MCF 10A (cell line): ENCODE measurements around the gene BCL7A. TPM values are rescaled to one million over a fixed set of nuclear protein-coding genes. Genes with fewer than 3 reads are reported as not detected.
A peak's percentile ranks its signal among the peaks of the same experiment; 100 is the strongest.

ENCODE experiments used
- BruUV-seq: library from RNA; stranded (reverse); fragments of 400-500 nt; replicated peaks from 2 replicates; lab custom pipeline; 2021; lab: Mats Ljungman, UMichigan
- CTCF ChIA-PET: fragments of 300-600 bp; sonication (Branson Sonifier 250); formaldehyde crosslinking; extraction: SDS; loops from one replicate; lab custom pipeline; 2021; ENCODE audit warnings: antibody characterized with exemption, inconsistent platforms; lab: Yijun Ruan, JAX
- POLR2A ChIA-PET: fragments of 300-600, 350-650 bp; sonication (Branson Sonifier 250); formaldehyde crosslinking; extraction: SDS; loops from one replicate; lab custom pipeline; 2020; ENCODE audit warnings: antibody characterized with exemption, inconsistent platforms; lab: Yijun Ruan, JAX
- DNase-seq: peaks from one replicate; pipeline ENCODE4 v3.0.0-alpha.2; 2018; ENCODE audit not compliant: unreplicated experiment
- H3K27ac Mint-ChIP-seq: one replicate; pipeline ENCODE4 v1.8.0; 2022; ENCODE audit warnings: mild to moderate bottlenecking, low read depth, mixed read lengths; ENCODE audit not compliant: unreplicated experiment
- H3K27me3 Mint-ChIP-seq: one replicate; pipeline ENCODE4 v1.8.0; 2022; ENCODE audit warnings: mixed read lengths; ENCODE audit not compliant: insufficient read depth, unreplicated experiment
- H3K36me3 Mint-ChIP-seq: one replicate; pipeline ENCODE4 v1.8.0; 2022; ENCODE audit warnings: mild to moderate bottlenecking, moderate library complexity, mixed read lengths; ENCODE audit not compliant: insufficient read depth, unreplicated experiment
- H3K4me1 Mint-ChIP-seq: one replicate; pipeline ENCODE4 v1.8.0; 2022; ENCODE audit warnings: mixed read lengths; ENCODE audit not compliant: insufficient read depth, unreplicated experiment
- H3K4me3 Mint-ChIP-seq: one replicate; pipeline ENCODE4 v1.8.0; 2022; ENCODE audit warnings: mild to moderate bottlenecking, moderate library complexity, mixed read lengths; ENCODE audit not compliant: unreplicated experiment
- H3K9me3 Mint-ChIP-seq: one replicate; pipeline ENCODE4 v1.8.0; 2022; ENCODE audit warnings: mixed read lengths; ENCODE audit not compliant: unreplicated experiment
- CTCF ChIP-seq: fragments of 200-600 bp; IDR thresholded peaks from one replicate; pipeline ENCODE4 v1.8.0; 2022; ENCODE audit warnings: antibody characterized with exemption, mild to moderate bottlenecking; ENCODE audit not compliant: unreplicated experiment
- intact Hi-C: fragments of 100-400 bp; cut with micrococcal nuclease; formaldehyde crosslinking; loops from 2 replicates; pipeline ENCODE4 v1.14.1; 2022
- total RNA-seq: library from RNA; stranded (reverse); gene quantifications from 2 replicates; pipeline ENCODE4 v1.2.3, GENCODE V29; 2022

Gene BCL7A
- total RNA-seq, 1 experiment from 2014 or later = 18.1 TPM

DNA sequence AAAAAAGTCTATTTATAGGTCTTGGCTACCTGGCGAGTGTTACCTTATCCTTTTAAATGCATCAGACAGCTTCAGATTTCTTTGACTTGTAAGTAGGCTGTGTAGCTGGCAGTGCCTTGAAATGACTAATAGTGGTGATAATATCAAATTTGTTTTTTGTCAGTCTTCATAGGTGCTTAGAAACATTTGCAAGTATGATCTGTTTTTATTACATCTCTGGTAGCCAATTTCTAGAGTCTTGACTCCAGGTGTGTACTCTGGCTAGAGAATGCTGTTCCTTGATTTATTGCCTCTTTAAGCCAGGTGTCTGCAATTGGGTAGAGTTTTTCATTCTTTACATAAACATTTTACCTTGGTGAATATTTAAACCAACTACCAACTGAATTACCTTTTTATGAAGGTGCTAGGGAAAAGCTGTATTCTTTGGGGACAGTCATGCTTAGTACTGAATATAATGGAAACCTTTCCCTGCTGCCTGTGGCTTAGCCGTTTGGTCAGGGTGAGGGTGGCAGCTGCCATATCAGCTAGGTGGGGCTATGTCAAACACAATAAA lies 89.5 kb downstream of the BCL7A start:
- DNase-seq = peak; percentile 59
- peaks cover 31% of the 10 kb centered on the region for H3K4me1 Mint-ChIP-seq
- no peak for TF ChIP-seq CTCF
- no peaks in the 10 kb centered on the region for H3K36me3 Mint-ChIP-seq
- intact Hi-C loops = no loop called here
- no peaks in the 10 kb centered on the region for H3K27me3 Mint-ChIP-seq
- no TSS peak for BruUV-seq
- H3K4me3 Mint-ChIP-seq = no peak overlapping the region
- ChIA-PET POLR2A (interaction anchor here (0.7 to 8.0 kb wide), 17 partner anchors 12 to 223 kb away, joined by 3 to 179 read pairs (median 4); partner anchors contain the start of genes B3GNT4 and MLXIP), CTCF (interaction anchor here (0.8 to 1.9 kb wide), 8 partner anchors 11 to 315 kb away, joined by 3 to 14 read pairs (median 3); no protein-coding TSS in a partner anchor)
- peak overlapping the region; percentile 63 for H3K27ac Mint-ChIP-seq
- no peaks in the 10 kb centered on the region for H3K9me3 Mint-ChIP-seq

Other genes with a start within 250 kb of the BCL7A start
- 9.5 and 11.6 TPM in 2 replicates for gene RHOF, start 228.2 kb upstream of the BCL7A start, total RNA-seq
- 19.7 and 19.9 TPM in 2 replicates for gene SETD1B, start 217.9 kb upstream of the BCL7A start, total RNA-seq
- gene HPD, start 163.0 kb upstream of the BCL7A start, total RNA-seq = 0.21 TPM in 1 of 2 replicates, not detected in the other
- 96.3 and 105 TPM in 2 replicates for gene PSMD9, start 133.1 kb upstream of the BCL7A start, total RNA-seq
- 19.7 and 23.5 TPM in 2 replicates for gene CFAP251, start 103.3 kb upstream of the BCL7A start, total RNA-seq
- 34.2 and 35.6 TPM in 2 replicates for gene MLXIP, start 56.9 kb downstream of the BCL7A start, total RNA-seq
- not detected in 2 replicates for gene IL31, start 152.3 kb downstream of the BCL7A start, total RNA-seq
- gene LRRC43, start 161.2 kb downstream of the BCL7A start, total RNA-seq = not detected in 2 replicates
- gene B3GNT4, start 181.8 kb downstream of the BCL7A start, total RNA-seq = 1.5 and 1.8 TPM in 2 replicates
- gene DIABLO, start 204.2 kb downstream of the BCL7A start, total RNA-seq = 69.6 and 70.1 TPM in 2 replicates
- gene VPS33A, start 244.6 kb downstream of the BCL7A start, total RNA-seq = 16.5 and 22.2 TPM in 2 replicates